HL-60/S4 treated with phorbol 12-myristate 13-acetate at 8.2 ng/mL for 4 days and 3 days (cell line): ENCODE measurements around the gene TMPRSS11B.
"Not testable (repeated sequence)": the region's sequence is repeated elsewhere in the genome, so short reads cannot be mapped to it uniquely, and the experiment has no call there.

Experiments used
- in situ Hi-C: fragments of 300-500 bp; cut with MboI; formaldehyde crosslinking; loops from 2 replicates; pipeline ENCODE4 v1.15.0; 2022; ENCODE audit warnings: low sequenced_read_pairs

TMPRSS11B gene

DNA sequence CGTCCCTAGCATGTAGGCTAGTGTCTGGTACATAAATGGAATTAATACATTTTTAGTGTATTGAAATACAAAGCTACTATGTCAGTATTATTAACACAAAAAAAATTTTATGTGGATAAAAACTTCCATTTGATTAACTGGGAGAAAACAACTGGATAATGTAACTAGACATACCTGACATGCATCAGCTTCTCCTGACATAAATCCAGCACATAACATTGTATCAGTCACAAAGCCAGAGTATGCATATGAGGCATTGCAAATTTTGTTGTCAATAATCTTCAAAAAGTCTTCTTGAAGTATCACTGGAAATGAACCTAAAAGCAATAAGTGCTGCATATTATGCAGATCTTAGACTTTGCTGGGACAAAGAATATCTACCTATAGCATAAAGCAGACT lies 16.9 kb downstream of the TMPRSS11B start:
- in situ Hi-C loops = no loop called here

DNA sequence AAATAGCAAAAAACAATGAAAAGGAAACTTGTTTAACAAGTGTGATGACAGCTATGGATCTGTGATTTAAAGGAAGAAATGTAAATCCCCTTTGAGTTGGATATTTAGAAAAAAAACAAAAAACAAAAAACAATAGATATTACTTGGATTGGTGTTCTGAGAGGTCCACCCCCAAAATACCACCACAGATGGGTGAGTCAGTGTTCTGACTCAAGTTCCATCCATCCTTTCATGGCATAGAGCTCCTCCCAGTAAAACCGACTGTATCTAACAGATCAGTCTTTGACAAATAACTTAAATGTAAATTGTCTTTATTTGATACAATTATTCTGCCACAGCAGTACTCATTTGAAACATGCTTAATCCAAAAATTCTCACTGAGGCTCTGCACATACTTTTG lies 27.4 kb downstream of the TMPRSS11B start:
- in situ Hi-C loops = no loop called here

- in situ Hi-C loops = no loop called here
Measured at GRCh38 chr4:68216501-68216900, 29.0 kb downstream of the TMPRSS11B start.

- in situ Hi-C loops = no loop called here
Measured at GRCh38 chr4:68209003-68209402, 36.5 kb downstream of the TMPRSS11B start.

DNA sequence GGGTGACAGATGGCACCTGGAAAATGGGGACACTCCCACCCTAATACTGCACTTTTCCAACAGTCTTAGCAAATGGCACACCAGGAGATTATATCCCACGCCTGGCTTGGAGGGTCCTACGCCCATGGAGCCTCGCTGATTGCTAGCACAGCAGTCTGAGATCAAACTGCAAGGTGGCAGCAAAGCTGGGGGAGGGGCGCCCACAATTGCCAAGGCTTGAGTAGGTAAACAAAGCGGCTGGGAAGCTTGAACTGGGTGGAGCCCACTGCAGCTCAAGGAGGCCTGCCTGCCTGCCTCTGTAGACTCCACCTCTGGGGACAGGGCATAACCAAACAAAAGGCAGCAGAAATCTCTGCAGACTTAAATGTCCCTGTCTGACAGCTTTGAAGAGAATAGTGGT lies 51.2 kb downstream of the TMPRSS11B start:
- in situ Hi-C loops = not testable (repeated sequence)

- in situ Hi-C loops = no loop called here
Measured at GRCh38 chr4:68193194-68193593, 52.3 kb downstream of the TMPRSS11B start.

DNA sequence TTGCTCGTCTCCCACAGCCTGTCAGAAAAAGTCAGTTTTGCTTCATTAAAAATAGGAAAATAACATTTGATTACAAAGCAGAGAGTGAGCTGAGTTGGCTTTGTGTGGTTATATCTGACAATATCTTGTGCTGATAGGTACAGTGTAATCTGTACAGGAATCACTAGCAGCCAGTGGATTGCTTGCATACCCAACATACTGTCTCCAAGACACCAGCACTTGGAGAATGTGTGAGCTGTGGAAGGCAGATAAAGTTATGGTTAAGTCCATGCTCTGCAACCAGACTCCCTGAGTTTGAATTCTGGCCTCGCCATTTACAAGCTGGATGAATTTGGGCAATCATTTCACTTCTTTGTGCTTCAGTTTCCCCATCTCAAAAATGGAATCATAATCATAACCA lies 58.3 kb downstream of the TMPRSS11B start:
- in situ Hi-C loops = no loop called here

GRCh38 chr4:68184923-68185322 lies 60.6 kb downstream of the TMPRSS11B start:
- in situ Hi-C loops = no loop called here

DNA sequence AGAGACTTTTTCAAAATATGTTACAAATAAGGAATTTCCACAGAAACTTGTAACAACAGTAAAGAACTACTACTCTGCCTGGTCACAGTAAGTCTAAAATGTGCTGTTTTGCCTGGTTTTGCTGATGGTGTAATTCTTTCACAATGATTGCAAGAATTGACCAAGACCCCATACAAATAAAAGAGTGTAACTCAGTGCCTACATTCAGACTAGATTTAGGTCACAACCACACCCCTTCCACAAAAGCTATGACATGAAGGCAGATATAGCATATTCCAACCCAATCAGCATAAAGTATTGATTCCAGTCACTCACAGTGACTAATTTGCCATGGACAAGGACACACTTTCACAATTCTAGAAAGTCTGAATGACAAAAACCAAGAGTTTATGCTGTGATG lies 62.1 kb downstream of the TMPRSS11B start:
- in situ Hi-C loops = no loop called here

DNA sequence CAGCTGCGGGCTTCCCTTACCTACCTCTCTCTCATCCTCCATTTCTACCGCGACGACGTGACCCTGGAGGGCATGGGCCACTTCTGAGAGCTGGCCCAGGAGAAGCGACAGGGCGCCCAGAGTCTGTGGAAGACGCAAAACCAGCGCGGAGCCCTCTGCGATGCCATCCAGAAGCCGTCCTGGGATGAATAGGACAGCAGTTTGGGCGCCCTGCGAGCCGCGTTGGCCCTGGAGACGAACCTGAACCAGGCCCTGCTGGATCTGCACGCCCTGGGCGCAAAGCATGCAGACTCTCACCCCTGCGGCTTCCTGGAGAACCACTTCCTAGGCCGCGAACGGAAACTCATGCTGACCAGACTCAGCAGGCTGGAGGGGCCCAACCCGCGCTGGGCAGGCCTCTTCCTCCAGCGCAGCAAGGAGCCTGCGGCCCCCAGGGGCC lies 63.1 kb downstream of the TMPRSS11B start:
- in situ Hi-C loops = no loop called here

GRCh38 chr4:68180849-68181526 lies 64.5 kb downstream of the TMPRSS11B start:
- in situ Hi-C loops = no loop called here

DNA sequence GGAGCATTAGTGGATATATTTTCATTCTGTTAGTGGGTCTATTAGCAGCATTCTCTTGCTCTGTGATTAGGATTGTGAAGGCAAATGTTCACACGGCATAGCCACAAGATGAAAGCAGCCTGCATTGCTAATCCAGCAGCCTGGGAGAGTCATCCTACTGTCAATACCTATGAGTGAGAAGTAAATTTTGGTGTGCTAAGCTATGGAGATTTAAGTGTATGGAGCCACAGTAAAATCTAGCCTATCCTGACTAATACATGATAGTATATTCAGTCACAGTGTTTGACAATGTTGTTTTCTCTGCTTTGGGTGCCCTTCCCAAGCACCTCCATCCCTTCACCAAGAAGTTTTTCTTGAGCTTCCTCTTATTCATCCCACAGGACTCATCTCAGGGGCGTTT lies 68.6 kb downstream of the TMPRSS11B start:
- in situ Hi-C loops = no loop called here
